HG03060 (cell line): ENCODE results near the gene AGMO.

Source experiments
- ATAC-seq: cut with Tn5 transposase; IDR thresholded peaks from one replicate; pipeline ENCODE4 v1.9.1; 2021; ENCODE audit warnings: low read depth, moderate number of reproducible peaks; ENCODE audit not compliant: unreplicated experiment

AGMO gene

DNA sequence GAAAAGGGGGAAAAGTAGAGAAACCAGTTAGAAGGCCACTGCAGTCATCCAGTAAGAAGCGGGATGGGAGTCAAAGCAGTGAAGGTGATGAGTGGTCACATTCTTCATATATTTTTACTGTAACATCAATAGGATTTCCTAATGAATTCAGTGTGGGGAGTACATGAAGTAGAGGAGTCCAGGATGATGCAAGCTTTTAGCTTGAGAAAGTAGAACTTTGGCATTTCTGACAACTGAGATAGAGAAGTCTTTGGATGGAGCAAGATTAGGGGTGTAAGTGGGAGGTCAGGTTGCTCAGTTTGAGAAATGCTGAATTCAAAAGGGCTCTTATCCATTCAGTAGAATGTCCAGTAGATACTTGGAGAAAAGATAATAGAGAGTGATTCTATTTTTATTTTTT is 395.2 kb downstream of the AGMO start:
- no peak for ATAC-seq

GRCh38 chr7:15159261-15159660 is 402.6 kb downstream of the AGMO start:
- no peak for ATAC-seq

DNA sequence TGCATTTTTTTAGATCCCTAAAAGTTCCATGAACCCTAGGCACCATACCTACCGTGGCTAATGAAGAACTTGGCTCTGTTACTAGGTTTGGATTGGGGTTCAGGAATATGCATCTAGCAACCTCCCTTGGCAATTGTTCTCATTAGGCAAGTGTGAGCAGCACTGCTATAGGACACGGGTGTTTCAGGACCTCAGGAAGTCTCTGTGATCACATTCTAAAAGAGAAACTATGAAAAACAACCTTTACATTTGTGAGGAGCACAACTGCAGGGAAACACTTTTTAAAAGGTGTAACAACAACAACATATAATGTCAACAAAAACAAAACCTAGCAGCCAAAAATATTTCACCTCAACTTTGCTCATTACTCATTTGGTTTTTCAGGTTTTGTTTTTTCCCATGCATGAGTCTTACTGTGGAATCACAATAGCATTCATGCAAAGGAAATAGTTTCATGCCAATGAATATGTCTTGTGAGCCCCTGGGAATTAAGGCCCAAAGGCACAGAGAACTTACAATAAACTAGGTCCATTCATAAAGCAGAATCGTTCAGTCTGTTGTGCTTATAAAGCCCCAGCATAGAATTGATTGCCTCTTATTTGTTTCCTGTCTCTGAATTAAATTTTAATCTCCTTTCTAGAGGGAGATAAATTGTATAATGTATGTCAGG is 403.5 kb downstream of the AGMO start:
- ATAC-seq, result no peak
